ENCODE data around the gene RAD9B.
"Not testable (repeated sequence)": the region's sequence is repeated elsewhere in the genome, so short reads cannot be mapped to it uniquely, and the experiment has no call there.

RAD9B gene

DNA sequence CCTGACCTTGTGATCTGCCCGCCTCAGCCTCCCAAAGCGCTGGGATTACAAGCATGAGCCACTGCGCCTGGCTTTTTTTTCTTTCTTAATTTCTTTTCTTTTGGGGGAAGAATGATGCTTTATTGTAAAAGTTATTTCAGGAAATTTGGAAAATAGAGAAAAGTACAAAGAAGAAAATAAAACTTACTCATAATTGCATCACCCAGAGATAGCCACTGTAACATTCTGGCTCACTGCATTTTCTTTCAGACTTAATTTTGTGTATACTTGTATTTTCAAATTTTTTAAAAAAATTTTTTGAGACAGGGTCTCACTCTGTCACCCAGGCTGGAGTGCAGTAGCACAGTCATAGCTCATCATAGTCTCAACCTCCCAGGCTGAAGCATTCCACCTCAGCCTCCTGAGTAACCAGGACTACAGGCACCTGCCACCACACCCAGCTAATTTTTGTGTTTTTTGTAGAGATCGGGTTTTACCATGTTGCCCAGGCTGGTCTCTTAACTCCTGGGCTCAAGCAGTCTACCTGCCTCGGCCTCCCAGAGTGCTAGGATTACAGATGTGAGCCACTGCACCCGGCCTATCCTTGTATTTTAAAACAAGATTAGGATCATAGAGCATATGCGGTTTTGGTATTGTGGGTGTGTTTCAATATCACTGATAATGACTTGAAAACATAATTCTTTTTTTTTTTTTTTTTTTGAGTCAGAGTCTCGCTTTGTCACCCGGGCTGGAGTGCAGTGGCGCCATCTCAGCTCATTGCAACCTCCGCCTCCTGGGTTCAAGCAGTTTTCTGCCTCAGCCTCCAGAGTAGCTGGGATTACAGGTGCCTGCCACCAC, 19.0 kb downstream of the RAD9B start:
- peak in 1 of 4 experiments; percentile 9 for DNase-seq (ENCODE audit: low read depth in 4 of 4, low spot score in 1 of 4)

- no peak for DNase-seq (ENCODE audit: low read depth in 4 of 4, low spot score in 1 of 4)
These were observed 26.2 kb downstream of the RAD9B start for GRCh38 chr12:110528277-110528839.

DNA sequence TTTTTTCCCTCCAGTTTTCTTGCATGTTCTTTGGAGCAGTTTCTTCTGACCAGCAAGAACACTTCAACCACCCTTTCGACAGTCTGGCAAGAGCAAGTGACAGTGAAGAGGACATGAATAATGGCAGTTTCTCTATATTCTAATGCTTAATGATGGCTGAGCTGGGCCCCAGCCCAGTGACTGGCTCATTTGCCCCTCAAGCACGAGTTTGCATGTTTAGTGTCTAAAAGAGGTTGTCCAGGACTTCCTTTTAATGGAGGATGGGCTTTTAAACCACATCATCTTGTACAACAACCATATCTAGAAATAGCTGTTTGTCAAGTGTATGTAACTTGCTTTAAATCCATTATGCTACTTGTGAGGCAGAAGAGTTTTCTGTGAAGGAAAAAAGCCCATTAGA, 28.4 kb downstream of the RAD9B start:
- DNase-seq (ENCODE audit: low read depth in 4 of 4, low spot score in 1 of 4), result no peak

DNA sequence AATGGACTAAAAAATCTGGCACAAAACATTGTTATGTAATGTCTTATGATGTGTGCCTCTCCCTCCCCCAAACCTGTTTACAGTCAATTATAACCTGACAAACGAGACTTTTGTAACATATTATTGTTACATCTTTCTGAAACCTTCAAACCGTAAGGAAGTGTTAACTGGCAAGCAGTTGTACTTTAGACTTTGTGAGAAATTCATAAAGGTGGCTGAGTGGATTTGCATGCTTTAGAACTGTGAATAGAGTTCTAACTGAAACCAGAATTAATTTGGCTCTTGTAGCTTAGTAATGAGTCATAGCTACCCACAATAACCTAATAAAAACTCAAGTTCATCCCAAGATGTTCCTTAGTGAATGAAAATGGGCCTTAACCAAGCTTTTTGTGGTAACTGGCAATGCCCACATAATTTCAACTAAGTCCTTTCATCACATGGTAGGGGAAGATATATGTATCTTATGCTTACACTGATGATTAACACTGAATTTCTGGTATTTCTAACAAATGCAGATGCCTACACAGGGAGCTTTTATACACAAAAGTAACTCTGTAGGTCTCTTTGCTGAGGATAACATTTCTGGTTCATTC, 29.7 kb downstream of the RAD9B start:
- DNase-seq (ENCODE audit: low read depth in 4 of 4, low spot score in 1 of 4), result no peak

DNA sequence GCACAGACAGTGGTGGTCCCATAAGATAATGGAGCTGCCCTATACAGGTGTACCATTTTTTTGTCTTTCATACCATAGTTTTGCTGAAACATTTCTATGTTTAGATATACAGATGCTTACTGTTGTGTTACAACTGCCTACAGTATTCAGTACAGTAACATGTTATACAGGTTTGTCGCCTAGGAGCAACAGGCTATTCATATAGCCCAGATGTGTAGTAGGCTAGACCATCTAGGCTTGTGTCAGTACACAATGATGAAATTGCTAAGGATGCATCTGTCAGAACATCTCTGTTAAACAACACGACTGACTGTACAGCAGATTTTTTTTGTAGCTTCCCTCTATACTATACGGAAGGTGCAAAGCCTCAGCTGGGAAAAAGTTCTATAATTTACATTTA, 30.5 kb downstream of the RAD9B start:
- DNase-seq (ENCODE audit: low read depth in 4 of 4, low spot score in 1 of 4), result no peak

DNA sequence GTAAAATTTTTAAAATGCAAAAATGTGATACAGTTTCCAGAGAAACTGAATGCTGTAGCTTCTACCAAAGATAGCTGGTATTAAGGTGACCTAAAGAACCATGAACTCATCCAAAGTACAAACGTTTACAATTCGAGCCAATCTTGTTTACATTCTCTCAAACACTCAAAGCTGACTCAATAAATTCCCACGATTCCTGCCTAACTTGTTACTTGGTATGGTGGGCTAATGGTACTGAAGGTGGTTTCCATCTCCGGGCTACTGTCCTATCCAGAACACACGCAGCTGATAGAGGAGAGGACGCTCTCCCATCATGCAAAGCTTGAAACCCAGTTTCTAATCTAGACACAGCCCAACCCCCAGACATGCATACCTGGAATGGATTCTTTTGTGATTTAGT, 31.5 kb downstream of the RAD9B start:
- DNase-seq (ENCODE audit: low read depth in 4 of 4, low spot score in 1 of 4), result no peak

GRCh38 chr12:110534811-110535210, 32.7 kb downstream of the RAD9B start:
- DNase-seq (ENCODE audit: low read depth in 4 of 4, low spot score in 1 of 4), result no peak

- no peak for DNase-seq (ENCODE audit: low read depth in 4 of 4, low spot score in 1 of 4)
These were observed 34.9 kb downstream of the RAD9B start for GRCh38 chr12:110536834-110537604.

- no peak for DNase-seq (ENCODE audit: low read depth in 4 of 4, low spot score in 1 of 4)
These were observed 35.7 kb downstream of the RAD9B start for GRCh38 chr12:110537605-110538409.

DNA sequence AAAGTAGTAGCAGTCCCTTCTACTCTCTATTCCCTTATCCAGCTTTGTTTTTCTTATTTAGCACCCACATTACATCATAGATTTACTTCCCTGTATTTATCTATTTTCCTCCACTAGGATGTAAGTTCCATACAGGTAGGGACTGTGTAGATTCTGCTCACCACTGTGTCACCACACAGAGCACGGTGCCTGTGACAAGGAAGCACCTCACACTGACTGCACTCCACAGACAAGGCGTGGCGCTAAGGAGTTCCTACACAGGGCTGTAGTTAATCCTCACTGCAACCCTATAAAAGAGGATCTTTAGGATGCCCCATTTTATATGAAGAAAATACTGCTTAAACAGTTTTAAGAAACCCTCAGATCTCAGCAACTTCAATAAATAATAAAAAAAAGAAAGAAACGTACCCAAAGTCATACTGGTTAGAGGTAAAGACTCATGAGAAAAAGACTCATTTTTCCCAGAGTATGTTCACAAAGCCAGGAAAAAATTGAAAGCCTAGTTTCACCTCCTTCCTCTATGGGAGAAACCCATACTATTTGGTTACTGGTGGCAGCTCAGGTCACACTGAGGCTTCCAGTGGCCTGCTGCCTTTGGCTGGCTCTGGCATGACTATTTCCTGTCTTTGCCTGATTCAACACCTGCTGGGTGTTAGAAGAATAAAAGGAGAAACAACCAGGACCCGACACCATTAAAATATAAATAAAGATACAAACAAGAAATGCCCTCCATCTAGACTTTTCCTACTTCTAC, 36.9 kb downstream of the RAD9B start:
- DNase-seq (ENCODE audit: low read depth in 4 of 4, low spot score in 1 of 4), result no peak

- DNase-seq (ENCODE audit: low read depth in 4 of 4, low spot score in 1 of 4), result no peak
These were observed 37.9 kb downstream of the RAD9B start for GRCh38 chr12:110540048-110540447.

DNA sequence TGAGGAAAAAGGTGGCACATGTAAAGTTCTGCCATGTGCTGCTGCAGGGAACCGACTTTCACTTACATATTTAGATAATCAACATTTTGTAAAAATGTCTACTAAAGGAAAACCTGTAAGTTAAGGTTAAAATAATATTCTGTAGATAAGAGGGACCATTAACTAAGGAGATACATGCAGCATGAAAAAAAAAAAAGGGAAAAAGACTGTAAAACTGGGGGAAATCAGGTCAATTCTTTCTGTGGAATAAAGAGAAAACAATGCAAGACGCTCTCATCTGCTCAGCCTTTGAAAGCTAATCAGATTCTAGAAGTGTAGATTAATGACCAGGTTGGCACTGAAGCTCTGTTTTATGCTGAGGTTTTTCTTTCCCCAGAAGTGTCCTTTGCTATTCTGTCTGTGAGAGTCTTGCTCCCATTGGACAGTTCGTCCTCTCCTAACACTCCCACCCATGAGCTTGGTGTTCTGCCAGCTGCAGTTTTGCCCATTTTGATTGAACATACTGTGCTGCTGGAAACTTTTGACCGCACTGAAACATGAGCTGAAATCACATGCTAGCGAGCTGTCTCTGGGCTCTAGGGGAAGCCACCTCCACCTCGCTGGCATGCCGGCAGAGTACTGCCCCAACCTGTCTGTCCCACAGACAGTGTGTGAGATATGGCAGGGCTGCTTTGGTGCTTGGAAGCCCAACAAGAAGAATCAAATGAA, 41.3 kb downstream of the RAD9B start:
- no peak for DNase-seq (ENCODE audit: low read depth in 4 of 4, low spot score in 1 of 4)

- no peak for DNase-seq (ENCODE audit: low read depth in 4 of 4, low spot score in 1 of 4)
These were observed 41.8 kb downstream of the RAD9B start for GRCh38 chr12:110543965-110544364.

DNA sequence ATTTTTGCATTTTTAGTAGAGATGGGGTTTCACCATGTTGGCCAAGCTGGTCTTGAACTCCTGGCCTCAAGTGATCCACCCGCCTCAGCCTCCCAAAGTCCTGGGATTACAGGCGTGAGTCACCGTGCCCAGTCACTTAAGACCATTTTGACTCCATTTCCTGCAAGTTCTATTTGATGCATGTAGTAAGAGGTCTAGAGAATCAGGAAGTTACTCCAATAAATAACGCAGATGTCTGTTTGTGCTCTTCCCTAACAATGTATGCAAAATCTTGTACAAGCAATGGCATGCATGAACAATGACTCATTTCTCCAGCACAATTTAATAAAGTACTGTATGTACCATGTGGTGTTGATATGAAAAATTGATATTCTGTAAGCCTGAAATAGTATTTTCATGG, 43.1 kb downstream of the RAD9B start:
- not testable (repeated sequence) for DNase-seq (ENCODE audit: low read depth in 4 of 4, low spot score in 1 of 4)

- no peak for DNase-seq (ENCODE audit: low read depth in 4 of 4, low spot score in 1 of 4)
These were observed 43.7 kb downstream of the RAD9B start for GRCh38 chr12:110545812-110546211.

DNA sequence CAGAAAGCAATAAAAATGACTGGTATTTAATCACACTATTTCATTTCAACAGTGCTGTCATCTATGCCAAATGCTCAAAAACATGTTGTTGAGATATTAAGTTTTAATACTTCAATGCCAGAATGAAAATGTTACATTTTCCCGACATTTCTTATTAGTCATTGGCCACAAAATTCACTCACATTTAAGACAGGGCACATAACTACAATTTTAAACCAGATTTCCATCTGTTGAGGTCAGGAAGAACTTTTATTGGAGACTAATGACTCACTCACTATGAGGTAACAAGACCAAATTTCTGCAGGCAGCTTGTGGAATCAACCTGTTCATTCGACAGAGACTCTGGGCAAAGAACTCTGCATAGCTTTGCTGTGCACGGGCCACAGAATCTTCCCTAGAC, 44.2 kb downstream of the RAD9B start:
- DNase-seq (ENCODE audit: low read depth in 4 of 4, low spot score in 1 of 4), result no peak

- DNase-seq (ENCODE audit: low read depth in 4 of 4, low spot score in 1 of 4), result no peak
These were observed 45.0 kb downstream of the RAD9B start for GRCh38 chr12:110547090-110547489.

GRCh38 chr12:110548678-110549077, 46.5 kb downstream of the RAD9B start:
- no peak for DNase-seq (ENCODE audit: low read depth in 4 of 4, low spot score in 1 of 4)

- DNase-seq (ENCODE audit: low read depth in 4 of 4, low spot score in 1 of 4), result no peak
These were observed 47.6 kb downstream of the RAD9B start for GRCh38 chr12:110549716-110550115.

GRCh38 chr12:110550981-110551380, 48.9 kb downstream of the RAD9B start:
- no peak for DNase-seq (ENCODE audit: low read depth in 4 of 4, low spot score in 1 of 4)
